MM.1S (cell line): ENCODE results near the gene PAGE2B.

Source experiments
- DNase-seq: peaks from one replicate; pipeline ENCODE4 v3.0.0-alpha.2; 2015
- H2AFZ ChIP-seq: fragments of 300-600 bp; sonication (generic); 2 replicates; pipeline ENCODE4 v1.6.0; 2016; ENCODE audit warnings: antibody characterized with exemption, low read length
- H3F3A ChIP-seq: fragments of 300-600 bp; sonication (generic); 2 replicates; pipeline ENCODE4 v1.6.1; 2016; ENCODE audit warnings: mild to moderate bottlenecking, antibody characterized with exemption, low read length, moderate library complexity, mixed read lengths; ENCODE audit not compliant: insufficient read depth
- H3K27ac ChIP-seq: fragments of 300-600 bp; sonication (generic); 2 replicates; pipeline ENCODE4 v1.5.1; 2016; ENCODE audit warnings: mild to moderate bottlenecking, low read length
- H3K27me3 ChIP-seq: fragments of 300-600 bp; sonication (generic); replicated peaks from 2 replicates; pipeline ENCODE4 v1.6.0; 2016; ENCODE audit warnings: low read length; ENCODE audit not compliant: insufficient read depth
- H3K36me3 ChIP-seq: fragments of 300-600 bp; sonication (generic); replicated peaks from 2 replicates; pipeline ENCODE4 v1.6.1; 2016; ENCODE audit warnings: mild to moderate bottlenecking, low read length, mixed read lengths; ENCODE audit not compliant: insufficient read depth
- H3K4me1 ChIP-seq: fragments of 300-600 bp; sonication (generic); 2 replicates; pipeline ENCODE4 v1.6.1; 2016; ENCODE audit warnings: low read length, mixed read lengths
- H3K4me2 ChIP-seq: fragments of 300-600 bp; sonication (generic); 2 replicates; pipeline ENCODE4 v1.6.0; 2016; ENCODE audit warnings: low read depth, low read length
- H3K4me3 ChIP-seq: fragments of 300-600 bp; sonication (generic); 2 replicates; pipeline ENCODE4 v1.5.1; 2016; ENCODE audit warnings: low read length, mixed read lengths
- H3K79me2 ChIP-seq: fragments of 300-600 bp; sonication (generic); 2 replicates; pipeline ENCODE4 v1.6.1; 2016; ENCODE audit warnings: mixed run types, low read length, mixed read lengths
- H3K9ac ChIP-seq: fragments of 300-600 bp; sonication (generic); 2 replicates; pipeline ENCODE4 v1.6.1; 2016; ENCODE audit warnings: low read length, mixed read lengths
- H3K9me2 ChIP-seq: fragments of 300-600 bp; sonication (generic); replicated peaks from 2 replicates; pipeline ENCODE4 v1.6.1; 2016; ENCODE audit warnings: mild to moderate bottlenecking, low read length, mixed read lengths; ENCODE audit not compliant: insufficient read depth
- H3K9me3 ChIP-seq: fragments of 300-600 bp; sonication (generic); replicated peaks from 2 replicates; pipeline ENCODE4 v1.6.1; 2016; ENCODE audit warnings: mild to moderate bottlenecking, low read length, mixed read lengths; ENCODE audit not compliant: insufficient read depth
- H4K20me1 ChIP-seq: fragments of 300-600 bp; sonication (generic); 2 replicates; pipeline ENCODE4 v1.6.1; 2016; ENCODE audit warnings: mild to moderate bottlenecking, low read length, moderate library complexity, mixed read lengths; ENCODE audit not compliant: insufficient read depth
- EZH2 ChIP-seq: fragments of 300-600 bp; sonication (generic); optimal IDR thresholded peaks from 2 replicates; pipeline ENCODE3; 2017; ENCODE audit warnings: low read depth, mild to moderate bottlenecking, antibody characterized with exemption, low read length, mixed read lengths
- EZH2phosphoT487 ChIP-seq: fragments of 300-600 bp; sonication (generic); IDR thresholded peaks from 2 replicates; pipeline ENCODE4 v1.6.1; 2018; ENCODE audit warnings: antibody characterized with exemption, low read length
- TF ChIP-seq, protein P1 (sequence below): fragments of 300-600 bp; sonication (generic); IDR thresholded peaks from 2 replicates; pipeline ENCODE4 v1.5.1; 2016; ENCODE audit warnings: antibody characterized with exemption, low read length, mixed read lengths

The PAGE2B gene

DNA sequence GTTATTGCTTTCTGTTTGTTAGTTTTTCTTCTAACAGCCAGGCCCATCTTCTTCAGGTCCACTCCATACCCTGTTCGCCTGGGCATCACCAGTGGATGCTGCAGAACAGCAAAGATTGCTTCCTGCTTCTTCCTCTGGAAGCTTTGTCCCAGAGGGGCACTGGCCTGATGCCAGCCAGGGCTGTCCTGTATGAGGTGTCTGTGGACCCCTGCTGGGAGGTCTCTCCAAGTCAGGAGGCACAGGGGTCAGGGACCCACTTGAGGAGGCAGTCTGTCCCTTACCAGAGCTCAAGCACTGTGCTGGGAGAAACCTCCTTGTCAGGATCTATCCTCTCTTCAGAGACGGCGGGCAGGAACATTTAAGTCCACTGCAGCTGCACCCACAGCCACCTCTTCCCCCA lies 2.5 kb upstream of the PAGE2B start:
- no peak for TF ChIP-seq EZH2phosphoT487
- TF ChIP-seq, protein P1, sequence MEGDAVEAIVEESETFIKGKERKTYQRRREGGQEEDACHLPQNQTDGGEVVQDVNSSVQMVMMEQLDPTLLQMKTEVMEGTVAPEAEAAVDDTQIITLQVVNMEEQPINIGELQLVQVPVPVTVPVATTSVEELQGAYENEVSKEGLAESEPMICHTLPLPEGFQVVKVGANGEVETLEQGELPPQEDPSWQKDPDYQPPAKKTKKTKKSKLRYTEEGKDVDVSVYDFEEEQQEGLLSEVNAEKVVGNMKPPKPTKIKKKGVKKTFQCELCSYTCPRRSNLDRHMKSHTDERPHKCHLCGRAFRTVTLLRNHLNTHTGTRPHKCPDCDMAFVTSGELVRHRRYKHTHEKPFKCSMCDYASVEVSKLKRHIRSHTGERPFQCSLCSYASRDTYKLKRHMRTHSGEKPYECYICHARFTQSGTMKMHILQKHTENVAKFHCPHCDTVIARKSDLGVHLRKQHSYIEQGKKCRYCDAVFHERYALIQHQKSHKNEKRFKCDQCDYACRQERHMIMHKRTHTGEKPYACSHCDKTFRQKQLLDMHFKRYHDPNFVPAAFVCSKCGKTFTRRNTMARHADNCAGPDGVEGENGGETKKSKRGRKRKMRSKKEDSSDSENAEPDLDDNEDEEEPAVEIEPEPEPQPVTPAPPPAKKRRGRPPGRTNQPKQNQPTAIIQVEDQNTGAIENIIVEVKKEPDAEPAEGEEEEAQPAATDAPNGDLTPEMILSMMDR, result no peak
- no peak for TF ChIP-seq EZH2
- Histone ChIP-seq H3K4me3 (no peak overlapping the region), H2AFZ (no peak overlapping the region), H3K27ac (no peak overlapping the region), H3K4me2 (no peak overlapping the region), H4K20me1 (no peaks in the 10 kb centered on the region), H3K4me1 (no peaks in the 10 kb centered on the region), H3K36me3 (no peaks in the 10 kb centered on the region), H3K79me2 (no peaks in the 10 kb centered on the region), H3K9me3 (no peaks in the 10 kb centered on the region), H3F3A (no peaks in the 10 kb centered on the region), H3K27me3 (no peaks in the 10 kb centered on the region), H3K9ac (no peak overlapping the region), H3K9me2 (no peaks in the 10 kb centered on the region)
- DNase-seq, result no peak

DNA sequence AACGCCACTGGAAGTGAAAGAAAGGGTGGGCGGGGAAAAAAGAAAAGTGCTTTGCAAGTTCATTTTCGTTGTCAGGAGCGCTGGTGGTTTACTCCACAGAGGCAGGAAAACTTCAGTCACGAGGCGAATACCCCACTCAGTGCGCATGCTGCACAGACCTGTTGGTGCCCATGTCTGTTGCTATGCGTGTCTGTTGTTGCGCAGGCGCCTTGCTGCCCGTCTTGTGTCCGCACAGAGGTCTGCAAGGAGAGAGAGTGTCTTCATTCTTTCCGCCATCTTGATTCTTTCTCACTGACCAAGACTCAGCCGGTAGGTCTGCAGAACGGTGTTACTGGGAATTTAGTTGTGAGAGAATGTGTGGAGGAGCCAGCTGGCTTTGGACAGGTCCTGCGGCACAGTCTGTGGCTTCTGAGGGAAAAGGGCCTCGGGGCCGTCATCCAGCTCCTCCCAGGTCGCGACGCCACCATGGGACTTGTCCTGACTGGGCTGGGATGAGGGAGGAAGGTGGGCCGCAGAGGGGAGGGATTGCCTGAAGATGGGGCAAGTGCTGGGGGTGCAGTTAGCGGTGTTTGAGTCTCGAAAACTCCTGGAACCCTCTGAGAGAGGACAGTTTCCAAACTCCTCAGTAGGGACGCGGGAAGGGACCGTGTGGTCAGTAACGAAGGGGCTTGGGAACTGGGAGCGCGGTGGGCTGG lies 14.1 kb downstream of the PAGE2B start, which contains the start of gene PAGE2:
Gene PAGE2 (plus strand): TSS at position 224 of the 695 bp plus-strand sequence. CDS start 1,003 bp downstream, outside the sequence.
- DNase-seq, result no peak
- Histone ChIP-seq H3K4me3 (no peak within 1 kb of the TSS), H3K9me3 (no peaks in the 10 kb centered on the region), H3F3A (no peaks in the 10 kb centered on the region), H3K4me2 (no peak within 1 kb of the TSS), H3K79me2 (no peaks in the 10 kb centered on the region), H4K20me1 (no peaks in the 10 kb centered on the region), H3K27ac (no peak within 1 kb of the TSS), H3K9me2 (no peaks in the 10 kb centered on the region), H2AFZ (no peak within 1 kb of the TSS), H3K27me3 (no peaks in the 10 kb centered on the region), H3K36me3 (no peaks in the 10 kb centered on the region), H3K9ac (no peak within 1 kb of the TSS), H3K4me1 (no peaks in the 10 kb centered on the region)
- no peak for TF ChIP-seq EZH2

DNA sequence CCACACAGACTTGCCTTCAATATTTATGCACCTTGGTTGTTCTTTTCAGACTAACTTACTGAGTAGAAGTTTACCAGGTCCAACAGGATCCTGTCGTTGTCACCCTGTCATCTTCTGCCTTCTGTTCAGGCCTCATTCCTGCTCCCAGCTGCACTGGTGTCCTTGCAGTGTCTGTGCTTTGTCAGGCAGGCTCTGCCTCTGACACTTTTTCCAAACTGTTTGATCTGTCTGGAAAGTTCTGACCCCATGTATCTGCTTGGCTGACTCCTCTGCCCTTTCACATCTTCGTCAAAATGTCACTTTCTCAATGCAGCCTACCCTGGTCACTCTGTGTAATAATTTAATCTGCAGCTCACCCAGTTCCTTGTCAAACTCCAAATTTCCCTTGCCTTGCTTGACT lies 23.9 kb downstream of the PAGE2B start:
- H3K79me2 ChIP-seq, result no peaks in the 10 kb centered on the region
- H4K20me1 ChIP-seq, result no peaks in the 10 kb centered on the region
- H3K36me3 ChIP-seq, result no peaks in the 10 kb centered on the region
- no peak overlapping the region for H3K27ac ChIP-seq
- DNase-seq, result no peak
- H3F3A ChIP-seq, result no peaks in the 10 kb centered on the region
- H2AFZ ChIP-seq, result no peak overlapping the region
- no peak overlapping the region for H3K4me3 ChIP-seq
- TF ChIP-seq EZH2phosphoT487 (no peak), EZH2 (no peak)
- TF ChIP-seq, protein P1, result no peak
- no peaks in the 10 kb centered on the region for H3K9me2 ChIP-seq
- no peaks in the 10 kb centered on the region for H3K9me3 ChIP-seq
- H3K4me1 ChIP-seq, result no peaks in the 10 kb centered on the region
- H3K27me3 ChIP-seq, result no peaks in the 10 kb centered on the region
- H3K9ac ChIP-seq, result no peak overlapping the region
- no peak overlapping the region for H3K4me2 ChIP-seq

DNA sequence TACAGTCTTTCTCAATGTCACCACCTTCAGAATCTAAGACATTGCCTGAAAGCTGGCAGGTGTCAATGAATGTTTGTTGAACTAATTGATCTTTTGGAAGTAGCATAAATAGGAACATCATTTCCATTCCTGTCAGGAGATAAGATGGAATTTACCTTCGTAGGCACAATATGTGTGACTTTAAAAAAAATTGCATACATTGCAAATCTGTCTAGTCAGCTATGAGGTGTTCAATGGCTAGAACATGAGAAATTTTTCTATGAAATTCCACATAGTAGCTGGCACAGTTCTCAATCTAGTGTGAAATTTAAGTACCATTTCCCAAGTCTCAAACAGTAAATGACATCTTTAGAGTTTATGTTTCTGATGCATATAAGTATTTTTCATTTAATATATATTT lies 24.3 kb downstream of the PAGE2B start:
- H3K9me3 ChIP-seq, result no peaks in the 10 kb centered on the region
- no peaks in the 10 kb centered on the region for H3K27me3 ChIP-seq
- no peak overlapping the region for H3K4me2 ChIP-seq
- H3K36me3 ChIP-seq, result no peaks in the 10 kb centered on the region
- no peak overlapping the region for H3K4me3 ChIP-seq
- H3K79me2 ChIP-seq, result no peaks in the 10 kb centered on the region
- H2AFZ ChIP-seq, result no peak overlapping the region
- H3K9ac ChIP-seq, result no peak overlapping the region
- H3K4me1 ChIP-seq, result no peaks in the 10 kb centered on the region
- H3F3A ChIP-seq, result no peaks in the 10 kb centered on the region
- H4K20me1 ChIP-seq, result no peaks in the 10 kb centered on the region
- no peak for DNase-seq
- no peak overlapping the region for H3K27ac ChIP-seq
- H3K9me2 ChIP-seq, result no peaks in the 10 kb centered on the region
- TF ChIP-seq, protein P1, result no peak
- TF ChIP-seq EZH2 (no peak), EZH2phosphoT487 (no peak)
